Activated CD4-positive, CD25-positive, alpha-beta regulatory T cell treated with anti-CD3 and anti-CD28 coated beads, Interleukin-2, amount 50 U/mL, for 24 hours (primary cell): ENCODE data around the gene PPM1D.
"Not testable (repeated sequence)": the region's sequence is repeated elsewhere in the genome, so short reads cannot be mapped to it uniquely, and the experiment has no call there.

Experiments used
- ATAC-seq, 2 donors: fragments of 150-1000 bp; cut with Tn5 transposase; one replicate each; pipeline ENCODE4 v1.10.0; 2021; ENCODE audit warnings: mild to moderate bottlenecking in 1 of 2, moderate library complexity in 1 of 2

Gene PPM1D

DNA sequence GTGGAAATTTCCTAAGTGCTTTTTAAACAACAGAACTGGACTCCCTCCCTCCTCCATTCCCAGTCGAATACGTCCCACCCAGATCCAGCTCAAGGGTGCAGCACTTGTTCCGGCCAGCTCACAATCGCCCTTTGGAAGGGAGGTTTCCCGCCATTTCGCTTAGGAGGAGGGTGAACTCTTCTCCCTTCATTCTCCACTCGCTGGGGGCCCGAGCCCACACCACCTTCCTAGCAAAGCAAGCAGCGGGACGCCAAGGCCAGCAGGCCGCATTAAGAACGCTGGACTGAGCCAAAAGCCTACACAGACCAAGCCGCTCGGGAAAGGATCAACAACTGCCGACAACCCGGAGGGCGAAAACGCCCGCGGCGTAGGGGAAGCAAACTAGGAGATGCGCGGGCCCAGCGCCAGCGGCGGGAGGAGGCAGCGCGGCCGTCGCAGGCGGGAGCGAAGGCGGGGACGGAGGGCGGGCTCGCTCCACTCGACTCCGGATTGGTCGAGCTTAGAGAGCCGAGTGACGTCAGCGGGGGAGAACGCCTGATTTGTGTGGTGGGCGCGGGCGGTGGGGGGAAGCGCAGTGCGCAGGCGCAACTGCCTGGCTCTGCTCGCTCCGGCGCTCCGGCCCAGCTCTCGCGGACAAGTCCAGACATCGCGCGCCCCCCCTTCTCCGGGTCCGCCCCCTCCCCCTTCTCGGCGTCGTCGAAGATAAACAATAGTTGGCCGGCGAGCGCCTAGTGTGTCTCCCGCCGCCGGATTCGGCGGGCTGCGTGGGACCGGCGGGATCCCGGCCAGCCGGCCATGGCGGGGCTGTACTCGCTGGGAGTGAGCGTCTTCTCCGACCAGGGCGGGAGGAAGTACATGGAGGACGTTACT, at the start of gene PPM1D:
Gene PPM1D (plus strand): TSS at position 574 of the 870 bp plus-strand sequence. CDS start 222 bp downstream, at position 796.
- ATAC-seq, result peak; percentile 94 to 95

DNA sequence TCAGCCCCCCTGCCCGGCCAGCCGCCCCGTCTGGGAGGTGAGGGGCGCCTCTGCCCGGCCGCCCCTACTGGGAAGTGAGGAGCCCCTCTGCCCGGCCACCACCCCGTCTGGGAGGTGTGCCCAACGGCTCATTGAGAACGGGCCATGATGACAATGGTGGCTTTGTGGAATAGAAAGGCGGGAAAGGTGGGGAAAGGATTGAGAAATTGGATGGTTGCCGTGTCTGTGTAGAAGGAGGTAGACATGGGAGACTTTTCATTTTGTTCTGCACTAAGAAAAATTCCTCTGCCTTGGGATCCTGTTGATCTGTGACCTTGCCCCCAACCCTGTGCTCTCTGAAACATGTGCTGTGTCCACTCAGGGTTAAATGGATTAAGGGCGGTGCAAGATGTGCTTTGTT, 47.7 kb upstream of the PPM1D start:
- not testable (repeated sequence) for ATAC-seq

DNA sequence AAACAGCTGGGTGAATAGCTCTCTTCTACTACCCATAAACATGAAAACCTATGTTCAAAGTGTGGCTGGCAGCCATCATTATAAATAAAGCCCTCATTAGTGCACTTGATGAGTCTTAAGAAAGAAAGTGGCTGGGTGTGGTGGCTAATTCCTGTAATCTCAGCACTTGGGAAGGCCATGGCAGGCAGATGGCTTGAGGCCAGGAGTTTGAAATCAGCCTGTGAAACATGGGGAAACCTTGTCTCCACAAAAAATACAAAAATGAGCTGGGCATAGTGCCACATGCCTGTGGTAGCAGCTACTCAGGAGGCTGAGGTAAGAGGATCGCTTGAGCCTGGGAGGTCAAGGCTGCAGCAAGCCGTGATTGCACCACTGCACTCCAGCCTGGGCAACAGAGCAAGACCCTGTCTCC, 45.6 kb upstream of the PPM1D start:
- ATAC-seq, result no peak

DNA sequence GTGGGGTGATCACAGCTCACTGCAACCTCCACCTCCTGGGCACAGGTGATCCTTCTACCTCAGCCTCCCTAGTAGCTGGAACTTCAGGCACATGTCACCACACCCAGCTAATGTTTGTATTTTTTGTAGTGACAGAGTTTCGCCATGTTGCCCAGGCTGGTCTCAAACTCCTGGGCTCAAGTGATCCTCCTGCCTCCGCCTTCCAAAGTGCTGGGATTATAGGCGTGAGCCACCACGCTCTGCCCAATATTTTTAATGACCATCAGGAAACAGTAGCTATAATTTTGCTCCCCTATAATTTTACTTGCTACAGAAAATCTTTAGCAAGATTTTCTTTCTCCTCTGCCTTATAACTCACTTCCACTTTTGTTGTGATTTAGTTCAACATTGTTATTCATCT, 44.2 kb upstream of the PPM1D start:
- ATAC-seq, result no peak

DNA sequence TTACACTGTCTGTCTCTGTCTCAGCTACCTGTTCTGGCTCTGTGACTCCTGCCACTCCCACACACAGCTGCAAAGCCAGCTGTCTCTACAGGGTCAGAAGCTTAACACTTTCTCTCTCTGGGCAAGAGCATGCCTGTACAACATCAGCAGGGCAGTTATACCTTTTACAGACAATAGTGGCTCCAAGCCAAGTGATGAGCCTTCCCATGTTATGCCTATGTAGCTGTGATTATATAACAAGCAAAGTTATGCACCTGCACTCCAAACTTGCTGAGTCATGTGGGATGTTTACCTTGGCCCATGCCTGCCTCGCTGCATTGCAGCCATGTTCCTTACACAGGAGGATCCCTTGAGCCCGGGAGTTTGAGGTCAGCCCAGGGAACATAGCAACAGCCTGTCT, 42.2 kb upstream of the PPM1D start:
- no peak for ATAC-seq

DNA sequence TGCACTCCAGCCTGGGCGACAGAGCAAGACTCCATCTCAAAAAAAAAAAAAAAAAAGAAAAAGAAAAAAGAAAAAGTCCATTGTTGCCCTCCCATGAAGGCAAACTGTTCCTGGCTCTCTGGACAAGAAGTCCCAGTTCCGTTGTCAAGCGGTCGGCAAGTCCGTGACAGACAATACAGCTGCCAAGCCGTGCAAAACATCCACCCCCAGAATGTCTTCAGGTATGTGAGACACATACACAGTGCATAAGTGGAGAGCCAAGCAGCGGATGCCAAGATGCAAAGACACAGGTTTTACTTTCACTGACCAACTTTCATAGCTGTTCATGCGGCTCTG, 40.4 kb upstream of the PPM1D start:
- ATAC-seq, result no peak

DNA sequence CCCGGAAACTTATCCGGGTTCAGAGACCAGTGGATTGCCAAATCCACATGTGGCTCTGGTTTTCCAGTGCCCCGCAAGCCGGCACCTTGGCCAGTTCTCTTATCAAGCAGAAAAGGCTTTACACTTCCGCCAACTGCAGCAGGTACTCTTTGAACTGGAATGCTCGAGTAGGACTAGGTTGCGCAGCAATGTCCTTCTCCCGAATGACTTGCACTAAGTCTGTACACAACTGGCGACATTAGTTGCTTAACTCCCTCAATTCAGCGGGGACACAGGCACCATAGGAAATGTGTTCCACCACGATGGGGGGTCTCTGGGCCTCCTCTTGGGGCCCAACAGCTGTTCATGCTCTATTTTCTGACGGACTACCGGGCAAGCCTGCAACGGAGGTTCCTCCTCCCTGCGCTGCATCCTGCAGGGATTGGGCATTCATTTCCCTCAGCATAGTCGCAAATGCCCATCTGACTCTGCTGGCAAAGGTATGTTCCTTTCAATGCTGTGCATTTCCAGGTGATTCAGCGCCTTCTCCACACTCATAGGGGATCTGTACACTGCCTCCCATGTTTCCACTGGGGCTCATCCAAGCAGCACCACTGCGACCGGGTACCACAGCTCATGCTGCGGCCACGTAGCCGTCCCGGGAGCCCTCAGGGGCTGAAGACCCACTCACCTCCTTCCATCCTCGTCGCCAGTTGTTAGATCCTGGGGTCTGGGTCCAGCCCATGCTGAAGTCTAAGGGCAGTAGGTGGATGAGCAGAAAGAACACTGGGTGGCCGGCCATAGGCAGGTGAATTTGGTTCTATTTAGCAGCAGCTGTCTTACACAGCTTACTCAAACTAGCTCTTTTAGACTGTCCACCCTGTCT, 39.8 kb upstream of the PPM1D start:
- no peak for ATAC-seq

DNA sequence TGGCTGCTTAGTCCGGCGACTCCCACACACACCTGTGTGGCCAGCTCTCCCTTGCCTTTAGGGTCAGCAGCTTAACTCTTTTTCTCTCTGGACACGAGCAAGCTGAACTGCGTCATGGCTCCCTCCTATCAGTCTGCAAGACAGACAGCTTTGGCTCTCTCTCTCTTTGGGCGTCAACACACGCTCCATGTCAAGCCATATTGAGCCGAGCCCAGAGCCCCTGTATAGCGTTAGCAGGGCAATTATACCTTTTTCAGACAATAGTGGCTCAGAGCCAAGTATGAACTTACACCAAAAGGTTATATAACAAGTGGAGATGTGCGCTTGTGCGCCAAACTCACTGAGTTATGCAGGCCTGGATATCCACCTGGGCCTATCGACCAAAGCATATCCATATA, 39.1 kb upstream of the PPM1D start:
- ATAC-seq, result no peak

DNA sequence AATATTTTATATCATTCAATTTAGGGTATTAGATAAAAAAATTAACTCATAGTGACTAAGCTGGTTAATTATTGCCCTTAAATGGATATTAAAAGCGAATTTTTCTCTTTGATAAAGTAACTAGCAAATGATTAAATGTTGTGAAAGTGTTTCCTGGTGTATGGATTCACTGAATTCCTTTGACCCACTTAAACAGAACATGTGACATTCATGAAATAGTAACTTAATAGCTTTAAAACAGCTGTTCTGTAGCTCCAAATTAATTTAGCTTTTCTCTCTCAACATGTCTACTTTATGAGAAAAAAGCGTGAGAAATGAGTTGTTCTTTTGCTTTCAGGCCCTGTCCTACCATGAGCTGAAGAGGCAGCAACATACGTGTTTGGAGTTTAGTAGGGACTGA, 37.6 kb upstream of the PPM1D start:
- no peak for ATAC-seq

DNA sequence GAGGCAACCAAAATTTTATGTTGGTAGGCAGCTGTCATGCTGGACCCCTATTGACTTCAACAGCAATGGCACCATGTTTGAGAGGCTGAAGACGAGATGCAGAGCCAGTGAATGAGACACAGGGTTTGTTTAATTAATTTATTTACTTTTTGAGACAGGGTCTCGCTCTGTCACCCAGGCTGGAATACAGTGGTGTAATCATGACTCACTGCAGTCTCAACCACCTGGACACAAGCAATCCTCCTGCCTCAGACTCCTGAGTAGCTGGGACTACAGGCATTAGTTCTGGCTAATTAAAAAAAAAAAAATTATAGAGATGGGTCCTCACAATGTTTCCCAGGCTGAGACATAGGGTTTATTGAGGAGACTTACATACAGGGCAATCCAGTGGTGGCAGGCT, 36.2 kb upstream of the PPM1D start:
- no peak for ATAC-seq

DNA sequence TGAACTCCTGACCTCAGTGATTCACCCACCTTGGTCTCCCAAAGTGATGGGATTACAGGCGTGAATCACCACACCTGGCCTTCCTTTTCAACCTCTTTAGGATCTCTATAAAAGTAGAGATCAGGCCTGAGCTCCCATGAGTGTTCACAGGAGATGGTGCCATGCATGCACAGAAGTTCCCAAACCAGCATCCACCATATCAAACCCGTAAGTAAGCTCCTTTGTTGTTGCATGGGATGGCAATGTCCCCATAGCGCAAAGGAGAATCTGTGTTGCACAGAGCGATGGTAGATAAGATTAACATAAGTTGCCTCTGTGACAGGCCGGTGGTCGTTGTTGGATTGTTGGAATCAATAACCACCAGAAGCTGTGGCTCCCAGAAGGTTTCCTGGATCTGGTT, 34.8 kb upstream of the PPM1D start:
- ATAC-seq, result no peak

DNA sequence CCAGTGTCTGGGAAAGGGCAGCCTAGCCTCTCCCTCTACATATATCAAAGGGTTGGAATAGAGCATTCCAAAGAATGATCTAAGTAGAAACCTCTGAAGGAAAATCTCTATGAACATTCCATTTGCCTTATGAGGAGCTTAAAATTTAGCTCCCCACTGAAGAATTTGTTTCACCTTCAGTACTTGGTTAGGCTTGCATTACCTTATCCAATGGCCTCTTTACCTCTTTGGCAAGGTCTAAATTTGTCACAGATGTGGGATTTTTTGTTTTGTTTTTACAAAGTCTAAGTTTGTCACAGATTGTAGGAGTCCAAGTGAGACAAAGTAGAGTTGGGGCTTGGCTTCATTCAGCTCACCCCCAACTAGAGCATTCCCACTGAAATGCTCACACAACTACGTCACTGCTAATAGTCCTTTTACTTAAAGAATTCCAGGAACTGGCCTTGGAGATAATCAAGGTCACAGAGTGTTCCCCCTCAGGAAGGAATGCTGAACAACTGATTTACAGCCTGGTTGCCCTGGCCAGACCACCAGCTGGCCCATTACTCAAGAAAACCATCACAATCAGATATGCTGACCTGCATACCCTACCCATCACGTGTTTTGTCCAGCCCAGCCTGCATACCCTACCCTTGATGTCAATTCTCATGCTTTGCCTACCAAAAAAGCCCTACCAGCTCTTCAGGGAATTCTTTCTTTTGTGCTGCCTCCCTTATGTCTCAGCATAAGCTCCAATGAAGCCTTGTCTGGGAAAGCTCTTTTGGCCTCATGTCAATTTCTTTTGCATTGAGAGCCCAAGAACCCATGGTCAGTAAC, 26.5 kb upstream of the PPM1D start:
- no peak for ATAC-seq

DNA sequence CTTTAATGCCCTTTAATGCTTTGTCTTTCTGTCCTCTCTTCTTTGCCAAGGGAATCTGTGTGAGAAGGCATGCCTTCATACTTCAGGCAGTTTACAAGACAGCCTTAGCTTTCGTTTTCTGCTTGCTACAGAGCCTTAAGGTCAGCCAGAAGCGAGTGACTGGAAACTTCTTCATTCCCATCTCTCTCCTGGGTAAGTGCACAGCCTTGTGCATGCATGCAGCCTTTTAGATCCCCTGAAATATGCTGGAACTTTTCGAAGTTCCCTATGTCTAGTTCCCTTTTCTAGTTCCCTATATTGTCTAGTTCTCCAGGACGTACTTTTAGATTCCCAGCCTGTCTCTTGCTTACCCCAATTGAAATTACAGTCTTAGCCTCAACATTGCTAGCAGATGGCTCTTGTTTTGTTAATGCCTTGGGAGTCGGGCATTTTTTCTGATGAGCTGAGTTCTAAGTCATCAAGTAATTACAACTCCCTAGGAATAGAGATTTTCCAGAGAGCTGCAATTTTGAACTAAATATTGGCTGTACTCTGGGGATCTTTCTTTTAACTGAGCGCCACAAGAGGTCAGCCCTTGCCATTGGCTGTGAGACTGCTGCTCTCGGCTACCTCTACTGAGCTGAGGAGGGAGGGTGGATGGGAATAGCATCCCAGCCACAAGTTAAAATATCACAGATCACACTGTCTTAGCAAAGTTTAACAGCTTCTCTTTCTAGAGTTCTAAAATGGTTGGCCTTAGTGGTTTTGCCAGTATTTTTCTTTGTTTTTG, 22.7 kb upstream of the PPM1D start:
- no peak for ATAC-seq

DNA sequence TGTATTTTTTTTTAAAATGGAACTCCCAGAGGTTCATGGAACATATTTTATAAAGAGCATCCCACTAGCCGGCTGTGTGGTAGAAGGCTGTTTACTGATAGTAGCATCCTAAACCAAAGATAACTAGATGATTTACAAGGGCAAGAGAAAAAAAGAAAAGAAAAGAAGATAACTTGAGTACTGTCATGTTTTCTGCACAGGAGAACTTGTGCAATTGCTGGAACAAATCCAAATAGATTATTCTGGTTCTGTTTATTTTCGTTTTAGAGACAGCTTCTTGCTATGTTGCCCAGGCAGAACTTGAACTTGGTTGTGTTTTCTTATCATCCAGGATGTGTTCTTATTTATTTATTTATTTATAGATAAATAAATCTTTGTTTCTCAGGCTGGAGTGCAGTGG, 20.9 kb upstream of the PPM1D start:
- ATAC-seq, result no peak

DNA sequence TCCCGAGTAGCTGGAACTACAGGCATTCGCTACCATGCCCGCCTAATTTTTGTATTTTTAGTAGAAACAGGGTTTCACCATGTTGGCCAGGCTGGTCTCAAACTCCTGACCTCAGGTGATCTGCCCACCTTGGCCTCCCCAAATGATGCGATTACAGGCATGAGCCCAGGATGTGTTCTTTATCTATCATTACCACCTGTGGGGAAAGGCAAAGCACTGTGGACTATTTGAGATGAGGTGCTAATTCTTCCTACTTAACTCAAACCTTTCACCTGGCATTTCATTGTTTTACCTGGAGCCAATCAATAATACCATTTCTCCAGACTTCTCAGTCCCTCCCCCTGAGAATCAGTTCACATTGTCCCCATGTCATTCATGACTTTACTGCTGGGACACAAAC, 20.4 kb upstream of the PPM1D start:
- ATAC-seq, result no peak

DNA sequence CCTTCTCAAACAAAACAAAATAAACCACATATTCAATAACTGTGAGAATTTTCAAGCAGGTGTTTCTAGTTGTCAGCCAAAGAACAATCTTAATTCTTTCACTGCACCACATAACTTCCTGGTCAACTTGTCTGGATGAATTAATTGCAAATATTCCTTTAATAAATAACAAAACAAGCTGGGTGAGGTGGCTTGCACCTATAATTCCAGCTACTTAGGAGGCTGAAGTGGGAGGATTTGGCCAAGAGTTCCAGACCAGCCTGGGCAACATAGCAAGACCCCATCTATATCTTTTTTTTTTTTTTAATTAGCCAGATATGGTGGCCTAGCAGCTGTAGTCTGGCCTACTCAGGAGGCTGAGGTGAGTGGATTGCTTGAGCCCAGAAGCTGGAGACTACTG, 17.0 kb upstream of the PPM1D start:
- no peak for ATAC-seq

DNA sequence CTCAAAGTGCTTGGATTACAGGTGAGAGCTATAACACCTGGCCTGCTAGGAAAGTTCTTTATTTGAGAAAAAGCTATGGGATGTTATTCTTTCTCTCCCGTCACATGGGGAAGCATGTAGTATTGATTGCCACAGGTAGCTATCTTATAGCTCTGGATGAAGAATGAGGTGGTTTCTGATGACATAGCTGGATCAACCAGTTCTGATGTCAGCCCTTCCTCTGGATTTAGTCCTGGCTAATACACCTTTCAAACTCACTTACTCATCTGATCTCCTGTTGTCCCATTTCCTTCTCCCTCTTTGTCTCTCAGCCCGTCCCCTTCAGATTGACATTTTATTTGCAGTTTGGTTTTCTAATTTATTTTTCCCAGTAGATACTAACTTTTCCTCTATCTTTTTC, 14.1 kb upstream of the PPM1D start:
- ATAC-seq, result no peak

DNA sequence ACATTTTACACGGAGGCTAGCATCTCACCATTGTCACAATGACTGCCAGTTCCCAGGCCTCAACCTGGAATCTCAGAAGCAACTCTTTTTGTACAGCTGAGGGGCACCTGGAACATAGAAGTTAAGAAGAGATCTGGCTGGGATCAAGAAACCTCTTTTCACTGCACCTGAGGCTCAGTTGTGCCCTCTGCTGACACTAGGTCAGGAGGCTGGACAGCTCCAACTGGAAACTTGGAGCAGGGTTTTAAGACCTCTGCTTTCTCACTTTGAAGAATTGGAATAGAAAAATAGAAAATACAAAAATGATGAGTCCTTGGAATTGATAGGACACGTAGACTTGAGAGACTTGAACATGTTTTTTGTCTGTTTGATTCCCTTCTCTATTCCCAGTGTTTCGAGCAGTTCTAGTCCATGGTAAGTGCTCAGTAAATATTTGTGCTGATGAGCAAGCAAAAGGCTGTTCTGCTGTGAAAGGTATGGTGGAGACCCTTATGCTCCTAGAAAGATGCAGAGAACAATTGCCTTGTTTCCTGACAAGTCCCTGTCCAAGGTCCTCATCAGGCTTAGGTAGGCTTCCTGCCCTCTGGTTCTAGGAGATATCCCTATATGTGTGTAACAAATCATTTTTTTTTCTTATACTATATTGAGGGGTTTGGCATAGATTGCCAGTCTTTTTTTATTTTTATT, 13.6 kb upstream of the PPM1D start:
- no peak for ATAC-seq

DNA sequence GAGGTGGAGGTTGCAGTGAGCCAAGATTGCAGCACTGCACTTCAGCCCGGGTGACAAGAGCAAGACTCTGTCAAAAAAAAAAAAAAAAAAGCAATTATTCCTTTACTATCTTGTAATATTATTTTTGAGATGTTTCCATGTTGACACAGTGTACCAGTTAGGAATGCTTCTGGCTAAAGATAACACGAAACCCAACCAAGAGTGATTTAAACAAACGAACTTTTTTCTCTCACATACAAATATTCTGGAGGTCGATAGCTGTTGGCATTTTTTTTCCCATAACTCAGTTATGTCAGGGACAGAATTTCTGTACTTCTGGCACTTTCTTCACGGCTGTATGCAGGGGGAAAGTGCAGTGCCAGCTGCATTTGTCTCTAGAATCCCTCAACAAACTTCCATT, 9.9 kb upstream of the PPM1D start:
- ATAC-seq, result no peak

DNA sequence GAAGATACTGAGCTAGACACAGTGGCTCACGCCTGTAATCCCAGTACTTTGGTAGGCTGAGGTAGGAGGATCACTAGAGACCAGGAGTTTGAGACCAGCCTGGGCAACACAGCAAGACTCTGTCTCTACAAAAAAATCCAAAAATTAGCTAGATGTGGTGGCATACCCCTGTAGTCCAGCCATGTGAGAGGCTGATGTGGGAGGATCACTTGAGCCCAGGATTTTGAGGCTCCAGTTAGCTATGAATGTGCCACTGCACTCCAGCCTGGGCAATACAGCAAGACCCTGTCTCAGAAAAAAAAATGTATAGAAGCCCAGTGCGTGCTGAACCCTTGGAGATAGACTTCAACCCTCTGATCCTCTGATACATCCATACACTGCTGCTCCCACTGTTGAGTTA, 7.2 kb upstream of the PPM1D start:
- no peak for ATAC-seq

DNA sequence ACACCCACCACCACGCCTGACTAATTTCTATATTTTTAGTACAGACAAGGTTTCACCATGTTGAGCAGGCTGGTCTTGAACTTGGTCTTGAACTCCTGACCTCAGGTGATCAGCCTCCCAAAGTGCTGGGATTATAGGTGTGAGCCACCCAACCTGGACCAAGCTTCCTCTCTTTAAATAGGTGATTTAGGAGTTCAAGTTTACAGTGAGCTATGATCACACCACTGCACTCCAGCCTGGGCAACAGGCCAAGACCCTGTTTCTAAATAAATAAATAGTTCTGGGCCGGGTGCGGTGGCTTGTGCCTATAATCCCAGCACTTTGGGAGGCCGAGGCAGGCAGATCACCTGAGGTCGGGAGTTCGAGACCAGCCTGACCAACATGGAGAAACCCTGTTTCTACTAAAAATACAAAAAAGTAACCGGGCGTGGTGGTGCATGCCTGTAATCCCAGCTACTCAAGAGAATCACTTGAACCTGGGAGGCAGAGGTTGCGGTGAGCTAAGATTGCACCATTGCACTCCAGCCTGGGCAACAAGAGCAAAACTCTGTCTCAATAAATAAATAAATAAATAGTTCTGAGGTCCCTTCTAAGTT, 6.5 kb upstream of the PPM1D start:
- not testable (repeated sequence) for ATAC-seq
